ENCODE data around the gene PPM1D.
"Not testable (repeated sequence)": the region's sequence is repeated elsewhere in the genome, so short reads cannot be mapped to it uniquely, and the experiment has no call there.

PPM1D gene

GRCh38 chr17:60613325-60613724, 13.3 kb downstream of the PPM1D start:
- Histone ChIP-seq H3K36me3 (ENCODE audit: control insufficient read depth, insufficient read depth, low read length) (no peaks in the 10 kb centered on the region), H3K9ac (ENCODE audit: low read length) (no peak overlapping the region), H3K4me1 (ENCODE audit: control insufficient read depth, insufficient read depth, low read length) (no peaks in the 10 kb centered on the region), H3K4me3 (ENCODE audit: low read length) (no peak overlapping the region), H3K27ac (ENCODE audit: low read depth, low read length) (no peak overlapping the region), H3K27me3 (ENCODE audit: control insufficient read depth, insufficient read depth, low read length) (no peaks in the 10 kb centered on the region)

- H3K4me1 ChIP-seq (ENCODE audit: control insufficient read depth, insufficient read depth, low read length); H3K36me3 ChIP-seq (ENCODE audit: control insufficient read depth, insufficient read depth, low read length); H3K4me3 ChIP-seq (ENCODE audit: low read length); H3K27ac ChIP-seq (ENCODE audit: low read depth, low read length); H3K9ac ChIP-seq (ENCODE audit: low read length); H3K27me3 ChIP-seq (ENCODE audit: control insufficient read depth, insufficient read depth, low read length): not testable (repeated sequence)
Measured at GRCh38 chr17:60613796-60614195, 13.8 kb downstream of the PPM1D start.

- H3K36me3 ChIP-seq (ENCODE audit: control insufficient read depth, insufficient read depth, low read length); H3K4me3 ChIP-seq (ENCODE audit: low read length); H3K27me3 ChIP-seq (ENCODE audit: control insufficient read depth, insufficient read depth, low read length); H3K9ac ChIP-seq (ENCODE audit: low read length); H3K27ac ChIP-seq (ENCODE audit: low read depth, low read length); H3K4me1 ChIP-seq (ENCODE audit: control insufficient read depth, insufficient read depth, low read length): not testable (repeated sequence)
Measured at GRCh38 chr17:60614247-60614646, 14.3 kb downstream of the PPM1D start.

GRCh38 chr17:60615108-60615507, 15.1 kb downstream of the PPM1D start:
- no peaks in the 10 kb centered on the region for H3K27me3 ChIP-seq (ENCODE audit: control insufficient read depth, insufficient read depth, low read length)
- H3K4me1 ChIP-seq (ENCODE audit: control insufficient read depth, insufficient read depth, low read length): no peaks in the 10 kb centered on the region
- no peak overlapping the region for H3K4me3 ChIP-seq (ENCODE audit: low read length)
- H3K9ac ChIP-seq (ENCODE audit: low read length): no peak overlapping the region
- no peak overlapping the region for H3K27ac ChIP-seq (ENCODE audit: low read depth, low read length)
- H3K36me3 ChIP-seq (ENCODE audit: control insufficient read depth, insufficient read depth, low read length): no peaks in the 10 kb centered on the region

GRCh38 chr17:60615840-60616239, 15.8 kb downstream of the PPM1D start:
- H3K4me1 ChIP-seq (ENCODE audit: control insufficient read depth, insufficient read depth, low read length): no peaks in the 10 kb centered on the region

GRCh38 chr17:60618080-60618479, 18.1 kb downstream of the PPM1D start:
- H3K9ac ChIP-seq (ENCODE audit: low read length): no peak overlapping the region
- H3K27ac ChIP-seq (ENCODE audit: low read depth, low read length): no peak overlapping the region
- H3K4me1 ChIP-seq (ENCODE audit: control insufficient read depth, insufficient read depth, low read length): no peaks in the 10 kb centered on the region
- no peaks in the 10 kb centered on the region for H3K36me3 ChIP-seq (ENCODE audit: control insufficient read depth, insufficient read depth, low read length)
- H3K4me3 ChIP-seq (ENCODE audit: low read length): no peak overlapping the region
- H3K27me3 ChIP-seq (ENCODE audit: control insufficient read depth, insufficient read depth, low read length): no peaks in the 10 kb centered on the region

More at GRCh38 chr17:60615840-60616239, 15.8 kb downstream of the PPM1D start:
- Histone ChIP-seq H3K36me3 (ENCODE audit: control insufficient read depth, insufficient read depth, low read length) (no peaks in the 10 kb centered on the region), H3K9ac (ENCODE audit: low read length) (no peak overlapping the region), H3K27ac (ENCODE audit: low read depth, low read length) (no peak overlapping the region), H3K27me3 (ENCODE audit: control insufficient read depth, insufficient read depth, low read length) (no peaks in the 10 kb centered on the region), H3K4me3 (ENCODE audit: low read length) (no peak overlapping the region)

- H3K27ac ChIP-seq (ENCODE audit: low read depth, low read length): no peak overlapping the region
- H3K36me3 ChIP-seq (ENCODE audit: control insufficient read depth, insufficient read depth, low read length): no peaks in the 10 kb centered on the region
- H3K27me3 ChIP-seq (ENCODE audit: control insufficient read depth, insufficient read depth, low read length): no peaks in the 10 kb centered on the region
- no peak overlapping the region for H3K4me3 ChIP-seq (ENCODE audit: low read length)
- no peak overlapping the region for H3K9ac ChIP-seq (ENCODE audit: low read length)
- no peaks in the 10 kb centered on the region for H3K4me1 ChIP-seq (ENCODE audit: control insufficient read depth, insufficient read depth, low read length)
Measured at GRCh38 chr17:60618854-60619526, 19.0 kb downstream of the PPM1D start.

GRCh38 chr17:60622961-60623360, 23.0 kb downstream of the PPM1D start:
- no peak overlapping the region for H3K4me3 ChIP-seq (ENCODE audit: low read length)
- no peaks in the 10 kb centered on the region for H3K27me3 ChIP-seq (ENCODE audit: control insufficient read depth, insufficient read depth, low read length)
- H3K4me1 ChIP-seq (ENCODE audit: control insufficient read depth, insufficient read depth, low read length): no peaks in the 10 kb centered on the region
- H3K27ac ChIP-seq (ENCODE audit: low read depth, low read length): no peak overlapping the region
- no peaks in the 10 kb centered on the region for H3K36me3 ChIP-seq (ENCODE audit: control insufficient read depth, insufficient read depth, low read length)
- no peak overlapping the region for H3K9ac ChIP-seq (ENCODE audit: low read length)

- Histone ChIP-seq H3K27ac (ENCODE audit: low read depth, low read length) (no peak overlapping the region), H3K36me3 (ENCODE audit: control insufficient read depth, insufficient read depth, low read length) (no peaks in the 10 kb centered on the region), H3K4me3 (ENCODE audit: low read length) (no peak overlapping the region), H3K4me1 (ENCODE audit: control insufficient read depth, insufficient read depth, low read length) (no peaks in the 10 kb centered on the region), H3K9ac (ENCODE audit: low read length) (no peak overlapping the region), H3K27me3 (ENCODE audit: control insufficient read depth, insufficient read depth, low read length) (no peaks in the 10 kb centered on the region)
Measured at GRCh38 chr17:60623415-60623814, 23.4 kb downstream of the PPM1D start.

- Histone ChIP-seq H3K9ac (ENCODE audit: low read length) (no peak overlapping the region), H3K4me1 (ENCODE audit: control insufficient read depth, insufficient read depth, low read length) (no peaks in the 10 kb centered on the region), H3K27me3 (ENCODE audit: control insufficient read depth, insufficient read depth, low read length) (no peaks in the 10 kb centered on the region), H3K4me3 (ENCODE audit: low read length) (no peak overlapping the region), H3K36me3 (ENCODE audit: control insufficient read depth, insufficient read depth, low read length) (no peaks in the 10 kb centered on the region), H3K27ac (ENCODE audit: low read depth, low read length) (no peak overlapping the region)
Measured at GRCh38 chr17:60627124-60627523, 27.1 kb downstream of the PPM1D start.

GRCh38 chr17:60628252-60628889, 28.4 kb downstream of the PPM1D start:
- H3K4me1 ChIP-seq (ENCODE audit: control insufficient read depth, insufficient read depth, low read length): no peaks in the 10 kb centered on the region
- no peak overlapping the region for H3K9ac ChIP-seq (ENCODE audit: low read length)
- H3K36me3 ChIP-seq (ENCODE audit: control insufficient read depth, insufficient read depth, low read length): no peaks in the 10 kb centered on the region
- H3K27ac ChIP-seq (ENCODE audit: low read depth, low read length): no peak overlapping the region
- H3K27me3 ChIP-seq (ENCODE audit: control insufficient read depth, insufficient read depth, low read length): no peaks in the 10 kb centered on the region
- no peak overlapping the region for H3K4me3 ChIP-seq (ENCODE audit: low read length)

- Histone ChIP-seq H3K4me1 (ENCODE audit: control insufficient read depth, insufficient read depth, low read length) (no peaks in the 10 kb centered on the region), H3K27ac (ENCODE audit: low read depth, low read length) (no peak overlapping the region), H3K36me3 (ENCODE audit: control insufficient read depth, insufficient read depth, low read length) (no peaks in the 10 kb centered on the region), H3K4me3 (ENCODE audit: low read length) (no peak overlapping the region), H3K27me3 (ENCODE audit: control insufficient read depth, insufficient read depth, low read length) (no peaks in the 10 kb centered on the region), H3K9ac (ENCODE audit: low read length) (no peak overlapping the region)
Measured at GRCh38 chr17:60629120-60629519, 29.1 kb downstream of the PPM1D start.

GRCh38 chr17:60630352-60630751, 30.4 kb downstream of the PPM1D start:
- no peak overlapping the region for H3K9ac ChIP-seq (ENCODE audit: low read length)
- H3K36me3 ChIP-seq (ENCODE audit: control insufficient read depth, insufficient read depth, low read length): no peaks in the 10 kb centered on the region
- H3K27ac ChIP-seq (ENCODE audit: low read depth, low read length): peak overlapping the region; percentile 51
- no peak overlapping the region for H3K4me3 ChIP-seq (ENCODE audit: low read length)
- H3K4me1 ChIP-seq (ENCODE audit: control insufficient read depth, insufficient read depth, low read length): no peaks in the 10 kb centered on the region
- no peaks in the 10 kb centered on the region for H3K27me3 ChIP-seq (ENCODE audit: control insufficient read depth, insufficient read depth, low read length)

All from rectal smooth muscle tissue (tissue), 1 donor.